Activated CD4-positive, alpha-beta T cell treated with anti-CD3 and anti-CD28 coated beads, Interleukin-2, amount 50 U/mL, for 4 hours (primary cell): ENCODE results near the gene P2RY11.

Experiments used
- DNase-seq, 2 experiments: peaks; one replicate each; pipeline ENCODE4 v3.0.0-alpha.2; 2020

Gene P2RY11

DNA sequence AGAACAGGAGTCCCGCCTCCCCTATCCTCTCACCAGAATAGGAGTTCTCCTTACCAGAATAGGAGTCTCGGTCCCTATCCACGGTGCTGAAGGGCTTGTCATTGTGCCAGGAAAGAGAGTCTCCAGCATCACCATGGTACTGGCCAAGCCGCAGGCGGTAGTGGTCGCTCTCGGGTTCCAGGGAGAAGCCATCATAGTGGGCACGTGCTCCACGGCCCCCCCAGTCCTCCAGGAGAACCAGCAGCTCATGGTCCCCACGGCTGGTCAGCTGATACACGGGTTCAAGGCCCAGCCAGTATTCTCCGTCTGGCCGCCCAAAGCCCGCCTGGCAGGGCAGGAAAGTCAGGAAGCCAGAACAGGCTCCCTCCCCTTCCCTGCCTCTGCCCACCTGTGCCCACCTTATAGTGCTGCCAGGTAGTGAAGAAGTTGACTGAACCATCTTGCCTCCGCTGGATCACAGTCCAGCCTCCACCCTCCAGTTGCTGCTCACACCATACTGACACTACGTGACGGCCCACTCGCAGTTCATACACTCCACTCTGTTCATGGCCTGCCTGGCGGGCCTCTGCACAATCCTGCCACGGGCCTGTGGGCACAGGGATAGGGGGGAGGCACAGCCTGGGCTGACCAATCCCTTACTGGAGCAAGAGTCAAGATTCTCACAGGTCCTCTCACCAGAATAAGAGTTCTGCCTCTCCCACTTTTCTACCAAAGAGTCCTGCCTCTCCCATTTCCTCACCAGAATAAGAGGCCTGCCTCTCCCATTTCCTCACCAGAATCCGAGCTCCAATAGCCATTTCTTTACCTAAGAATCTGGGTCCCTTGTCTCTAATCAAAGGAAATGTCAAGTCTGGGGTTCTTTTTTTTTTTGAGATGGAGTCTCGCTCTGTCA is 18.0 kb upstream of the P2RY11 start:
- DNase-seq, result no peak

DNA sequence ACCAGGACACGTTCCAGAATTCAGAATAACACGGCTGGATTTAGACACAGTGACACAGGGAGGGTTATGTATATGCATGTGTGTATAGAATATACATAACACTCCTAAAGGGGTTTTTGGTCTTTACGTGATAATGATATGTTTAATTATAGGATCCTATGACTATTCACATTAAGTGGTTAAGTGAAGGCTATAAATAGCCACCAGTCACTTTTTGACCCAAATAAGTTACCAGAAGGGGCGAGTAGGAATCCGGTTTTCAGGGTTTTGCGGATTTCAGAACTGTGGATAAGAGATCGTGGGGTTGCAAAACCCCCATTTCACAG is 15.9 kb upstream of the P2RY11 start:
- no peak for DNase-seq

DNA sequence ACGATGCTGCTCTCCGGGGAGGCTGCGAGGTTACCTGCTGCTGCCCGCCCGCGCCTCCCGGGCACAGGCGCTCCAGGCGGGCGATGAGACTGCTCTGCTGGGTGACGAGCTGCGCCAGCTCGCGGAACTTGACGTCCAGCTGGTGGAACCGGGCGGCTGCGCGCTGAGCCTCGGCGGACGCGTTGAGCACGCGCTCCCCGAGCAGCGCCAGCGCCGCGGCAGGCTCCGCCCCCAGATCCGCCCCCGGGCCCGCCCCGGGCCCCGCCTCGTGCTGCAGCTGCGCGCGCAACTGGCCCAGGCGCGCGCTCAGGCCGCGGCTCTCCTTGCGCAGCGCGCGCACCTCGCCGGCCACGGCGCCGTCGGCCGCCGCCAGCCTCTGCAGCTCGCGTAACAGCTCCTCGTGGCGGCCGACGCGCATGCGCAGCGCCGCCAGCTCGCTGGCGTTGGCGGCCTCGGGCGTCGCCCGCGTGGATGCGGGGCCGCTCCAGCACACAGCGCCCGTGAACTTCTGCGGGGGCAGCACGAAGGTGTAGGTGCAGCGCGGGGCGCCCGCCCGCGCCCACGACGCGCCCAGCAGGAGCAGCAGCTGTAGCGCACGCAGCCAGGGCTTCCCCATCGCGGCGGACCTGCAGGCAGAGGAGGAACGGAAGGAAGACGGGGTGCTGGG is 15.4 kb upstream of the P2RY11 start:
- DNase-seq, result peak; percentile 77 to 83

DNA sequence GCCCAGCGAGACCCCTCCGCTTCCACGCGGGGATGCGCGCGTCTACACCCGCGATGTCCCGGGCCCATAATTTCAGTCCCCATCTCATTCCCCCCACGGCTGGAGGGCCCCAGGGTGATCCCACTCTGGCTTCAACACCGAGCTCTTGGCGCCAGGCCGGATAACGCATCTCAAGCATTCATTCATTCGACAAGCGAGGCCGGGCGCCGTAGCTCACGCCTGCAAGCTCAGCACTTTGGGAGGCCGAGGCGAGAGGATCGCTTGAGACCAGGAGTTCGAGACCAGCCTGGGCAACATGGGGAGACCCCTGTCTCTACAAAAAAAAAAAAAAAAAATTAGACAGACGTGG is 14.9 kb upstream of the P2RY11 start:
- no peak for DNase-seq

DNA sequence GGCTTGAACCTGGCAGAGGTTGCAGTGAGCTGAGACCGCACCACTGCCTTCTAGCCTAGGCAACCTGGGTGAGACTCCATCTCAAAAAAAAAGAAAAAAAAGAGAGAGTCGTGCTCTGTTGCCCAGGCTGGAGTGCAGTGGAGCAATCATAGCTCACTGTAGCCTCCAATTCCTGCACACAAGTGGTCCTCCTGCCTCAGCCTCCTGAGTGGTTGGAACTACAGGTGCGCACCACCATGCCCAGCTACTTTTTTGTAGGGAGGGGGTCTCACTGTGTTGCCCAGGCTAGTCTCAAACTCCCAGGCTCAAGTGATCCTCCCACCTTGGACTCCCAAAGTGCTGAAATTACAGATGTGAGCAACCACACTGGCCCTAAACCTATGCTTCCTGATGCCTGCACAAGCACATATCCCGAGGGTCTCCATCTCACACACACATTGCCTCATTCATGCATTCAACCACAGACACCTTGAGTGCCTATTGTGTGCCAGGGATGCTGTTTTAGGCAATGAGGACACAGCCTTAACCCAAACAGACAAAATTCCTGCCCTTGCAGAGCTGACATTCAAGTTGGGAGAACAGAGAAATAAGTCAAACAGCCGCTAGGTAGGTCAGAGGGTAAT is 11.2 kb upstream of the P2RY11 start:
- no peak for DNase-seq

DNA sequence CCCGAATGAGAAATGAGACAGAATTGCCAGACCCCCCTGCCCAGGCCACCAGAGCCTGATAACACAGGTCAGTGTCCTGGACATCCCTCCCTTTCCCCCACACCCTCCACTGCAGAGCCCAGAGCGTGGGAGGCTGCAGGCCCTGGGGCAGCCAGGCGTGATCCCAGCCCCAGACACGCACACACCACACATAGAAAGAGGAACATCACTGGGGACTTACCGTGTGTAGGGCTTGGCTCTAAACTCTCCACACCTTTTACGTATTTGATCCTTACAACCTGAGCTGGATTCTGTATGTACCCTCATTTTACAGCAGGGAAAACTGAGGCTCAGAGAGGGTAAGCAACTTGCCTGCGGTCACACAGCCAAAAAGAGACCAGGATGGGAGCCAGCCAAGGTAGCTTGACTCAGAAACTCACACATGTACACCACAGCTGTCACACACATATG is 8.7 kb upstream of the P2RY11 start:
- DNase-seq, result no peak

DNA sequence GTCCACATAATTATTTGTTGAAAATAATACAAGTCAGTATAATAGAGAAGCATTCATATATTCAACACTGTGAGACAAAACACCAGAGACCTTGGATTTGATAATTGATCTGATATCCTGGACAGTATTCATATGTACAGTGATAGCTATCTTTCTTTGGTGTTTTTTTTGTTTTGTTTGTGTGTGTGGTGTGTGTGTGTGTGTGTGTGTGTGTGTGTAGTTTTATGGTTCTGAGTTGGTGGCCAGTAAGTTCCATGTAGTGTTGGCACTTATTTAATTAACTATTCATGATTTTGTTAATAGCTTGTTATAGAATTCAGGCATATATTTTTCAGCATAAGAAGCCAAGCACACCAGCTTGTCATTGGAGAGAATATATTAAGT is 7.4 kb upstream of the P2RY11 start:
- DNase-seq, result no peak

DNA sequence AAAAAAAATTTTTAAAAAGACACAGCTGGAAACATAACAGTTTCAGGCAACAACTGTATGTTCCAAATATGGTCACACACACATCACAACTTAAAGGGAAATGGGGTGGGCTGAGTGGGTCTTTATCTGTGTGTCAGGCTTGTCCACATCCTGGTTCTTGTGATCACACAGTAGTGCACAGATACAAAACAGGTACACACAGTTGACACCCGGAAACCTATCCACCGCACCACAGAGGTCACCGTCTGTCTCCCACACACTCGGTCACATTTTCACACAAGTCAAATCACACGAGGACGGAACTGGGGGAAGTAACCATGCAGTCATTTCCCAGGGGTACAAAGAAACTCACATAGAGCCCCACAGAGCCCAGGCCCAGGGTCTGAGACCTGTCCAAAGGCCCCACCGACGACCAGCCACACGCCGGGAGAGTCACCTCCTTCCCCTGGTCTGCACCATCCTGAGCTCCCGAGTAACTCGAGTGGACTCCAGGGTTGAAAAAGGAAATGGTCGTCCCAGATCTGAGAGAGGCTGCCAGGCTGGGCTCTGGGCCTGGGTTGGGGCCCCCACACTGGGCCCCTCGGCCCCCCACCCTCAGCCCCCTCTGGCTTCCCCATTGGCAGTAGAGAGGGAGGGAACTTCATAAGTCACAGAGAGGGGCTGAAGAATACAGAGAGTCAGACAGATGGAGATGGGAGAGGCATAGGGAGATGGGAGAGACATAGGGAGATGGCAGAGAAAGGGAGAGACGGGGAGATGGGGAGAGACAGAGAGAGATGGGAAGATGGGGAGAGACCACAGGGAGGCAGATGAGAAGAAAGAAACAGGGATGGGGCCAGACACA is 6.6 kb upstream of the P2RY11 start:
- peak; percentile 69 to 74 for DNase-seq

DNA sequence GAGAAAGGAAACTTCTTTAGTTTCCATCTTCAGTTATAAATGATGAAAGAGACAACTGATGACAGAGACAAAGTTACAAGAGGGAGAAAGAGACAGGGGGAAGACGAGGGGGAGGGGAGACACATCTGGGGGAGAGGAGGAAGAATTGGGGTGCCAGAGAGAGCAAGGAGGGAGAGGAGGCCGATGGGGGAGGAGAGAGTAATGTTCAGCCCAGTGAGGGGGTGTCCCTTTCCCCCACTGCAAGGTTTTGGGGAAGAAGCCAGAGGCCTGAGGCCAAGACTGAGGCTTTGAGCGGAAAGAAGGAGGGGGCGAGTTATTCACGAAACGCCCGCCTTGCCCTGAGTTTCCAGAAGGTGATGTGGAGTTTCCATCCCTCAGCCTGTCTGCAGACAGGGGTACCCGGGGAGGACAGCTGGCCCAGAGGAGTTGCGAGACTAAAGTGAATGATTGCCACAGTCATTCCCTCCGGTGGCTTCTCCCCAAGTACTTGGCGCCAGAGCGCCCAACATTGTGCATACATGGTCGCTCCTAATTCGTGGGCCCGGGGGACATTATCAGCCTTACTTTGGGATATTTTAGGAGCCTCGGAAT is 5.9 kb upstream of the P2RY11 start:
- peak; percentile 81 to 85 for DNase-seq

DNA sequence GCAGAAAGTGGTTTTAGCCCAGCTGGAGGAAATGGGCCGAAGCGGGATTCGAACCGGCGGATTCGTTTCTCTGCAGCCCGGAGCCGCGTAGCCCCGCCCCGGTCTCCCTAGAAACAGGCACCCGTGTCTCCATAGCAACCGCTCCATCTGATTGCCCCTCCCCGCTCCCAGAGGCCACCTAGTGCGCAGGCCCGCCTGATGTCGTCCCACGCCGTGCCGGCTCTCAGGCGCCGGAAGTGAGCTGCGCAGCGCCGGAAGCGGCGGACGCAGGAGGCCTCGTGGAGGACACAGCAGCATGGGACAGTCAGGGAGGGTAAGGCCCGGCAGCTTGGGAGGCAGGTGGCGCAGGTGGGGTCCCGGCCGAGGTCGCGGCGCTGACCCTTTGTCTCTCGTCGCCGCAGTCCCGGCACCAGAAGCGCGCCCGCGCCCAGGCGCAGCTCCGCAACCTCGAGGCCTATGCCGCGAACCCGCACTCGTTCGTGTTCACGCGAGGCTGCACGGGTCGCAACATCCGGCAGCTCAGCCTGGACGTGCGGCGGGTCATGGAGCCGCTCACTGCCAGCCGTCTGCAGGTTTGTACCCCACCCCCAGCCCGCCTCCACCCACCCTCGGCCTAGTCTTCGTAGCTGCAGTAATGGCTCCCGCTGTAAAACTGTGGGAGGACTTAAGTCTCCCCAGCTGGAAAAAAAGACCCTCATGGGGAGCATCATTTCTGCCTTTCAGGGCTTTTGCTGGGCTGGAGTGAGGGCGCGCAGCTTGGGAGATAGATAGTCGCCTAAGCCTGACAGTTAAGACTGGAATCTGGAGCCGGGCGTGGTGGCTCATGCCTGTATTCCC is 5.2 kb upstream of the P2RY11 start, which contains the start of gene PPAN:
PPAN (plus strand) TSS at position 263 of the 837 bp plus-strand sequence; CDS start at position 296, 33 bp downstream.
- DNase-seq, result peak; percentile 93 to 95

DNA sequence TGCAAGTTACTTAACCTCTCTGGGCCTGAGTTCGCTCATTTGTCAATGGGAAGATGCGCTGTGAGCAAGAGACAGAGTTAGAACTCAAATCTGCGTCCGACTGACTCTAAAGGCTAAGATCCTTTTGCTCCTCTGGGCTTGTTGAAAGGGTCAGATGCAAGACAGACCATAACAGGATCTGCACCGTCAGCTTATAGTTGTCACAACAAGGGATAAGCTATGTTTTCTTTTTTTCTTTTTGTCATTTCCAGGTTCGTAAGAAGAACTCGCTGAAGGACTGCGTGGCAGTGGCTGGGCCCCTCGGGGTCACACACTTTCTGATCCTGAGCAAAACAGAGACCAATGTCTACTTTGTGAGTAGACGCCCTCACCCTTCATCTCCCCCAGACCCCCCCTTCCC is 4.2 kb upstream of the P2RY11 start:
- DNase-seq, result no peak

DNA sequence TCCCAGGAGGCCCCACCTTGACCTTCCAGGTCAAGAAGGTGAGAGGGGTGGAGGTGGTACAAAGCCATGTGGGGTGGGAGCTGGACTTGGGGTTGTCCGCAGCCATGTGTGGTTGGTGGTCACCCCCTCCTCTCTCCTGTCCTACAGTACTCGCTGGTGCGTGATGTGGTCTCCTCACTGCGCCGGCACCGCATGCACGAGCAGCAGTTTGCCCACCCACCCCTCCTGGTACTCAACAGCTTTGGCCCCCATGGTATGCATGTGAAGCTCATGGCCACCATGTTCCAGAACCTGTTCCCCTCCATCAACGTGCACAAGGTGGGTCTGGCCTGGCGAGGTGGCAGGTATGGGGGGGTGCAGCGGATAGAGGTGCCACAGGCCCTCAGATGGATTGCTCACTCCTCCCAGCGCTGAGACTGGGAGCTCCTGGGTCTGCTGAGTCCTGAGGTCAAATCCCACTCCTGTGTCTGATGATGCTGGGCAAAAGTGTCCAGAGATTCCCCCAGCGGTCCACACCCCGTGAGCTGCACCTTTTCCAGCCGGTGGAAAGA is 3.6 kb upstream of the P2RY11 start:
- DNase-seq, result no peak

DNA sequence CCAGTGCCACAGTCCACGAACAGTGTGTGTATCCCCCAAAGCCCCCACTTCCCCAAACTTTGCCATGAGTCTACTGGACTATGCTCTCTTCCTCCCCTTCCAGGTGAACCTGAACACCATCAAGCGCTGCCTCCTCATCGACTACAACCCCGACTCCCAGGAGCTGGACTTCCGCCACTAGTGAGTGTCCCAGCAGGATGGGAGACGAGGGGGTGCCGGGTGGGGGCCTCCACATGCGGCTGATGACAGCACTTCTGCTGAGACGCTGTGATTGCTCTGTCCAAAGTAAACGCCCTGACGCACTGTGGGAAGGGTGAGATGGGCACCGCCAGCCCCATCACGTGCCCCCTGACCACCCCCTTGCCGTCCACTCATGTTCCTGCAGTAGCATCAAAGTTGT is 2.0 kb upstream of the P2RY11 start:
- DNase-seq, result no peak

DNA sequence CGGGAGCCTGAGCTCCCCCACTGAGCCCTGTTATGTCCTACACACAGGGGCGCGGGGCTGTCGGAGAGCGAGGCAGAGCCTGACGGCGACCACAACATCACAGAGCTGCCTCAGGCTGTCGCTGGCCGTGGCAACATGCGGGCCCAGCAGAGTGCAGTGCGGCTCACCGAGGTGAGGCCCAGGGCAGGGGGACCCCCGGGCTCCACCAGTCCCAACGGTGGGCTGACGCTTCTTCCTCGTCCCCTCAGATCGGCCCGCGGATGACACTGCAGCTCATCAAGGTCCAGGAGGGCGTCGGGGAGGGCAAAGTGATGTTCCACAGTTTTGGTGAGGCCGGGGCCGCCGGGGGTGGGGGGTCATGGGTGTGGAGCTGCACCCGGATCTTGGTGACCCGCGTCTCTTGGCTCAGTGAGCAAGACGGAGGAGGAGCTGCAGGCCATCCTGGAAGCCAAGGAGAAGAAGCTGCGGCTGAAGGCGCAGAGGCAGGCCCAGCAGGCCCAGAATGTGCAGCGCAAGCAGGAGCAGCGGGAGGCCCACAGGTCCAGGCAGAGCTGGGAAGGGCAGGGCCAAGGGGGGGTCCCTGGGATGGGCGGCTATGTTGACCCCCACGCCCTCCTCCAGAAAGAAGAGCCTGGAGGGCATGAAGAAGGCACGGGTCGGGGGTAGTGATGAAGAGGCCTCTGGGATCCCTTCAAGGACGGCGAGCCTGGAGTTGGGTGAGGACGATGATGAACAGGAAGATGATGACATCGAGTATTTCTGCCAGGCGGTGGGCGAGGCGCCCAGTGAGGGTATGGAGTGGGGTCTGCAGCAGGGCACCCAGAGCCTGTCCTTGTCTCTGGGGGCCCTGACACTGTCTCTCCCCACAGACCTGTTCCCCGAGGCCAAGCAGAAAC is 1.2 kb upstream of the P2RY11 start:
- no peak for DNase-seq

DNA sequence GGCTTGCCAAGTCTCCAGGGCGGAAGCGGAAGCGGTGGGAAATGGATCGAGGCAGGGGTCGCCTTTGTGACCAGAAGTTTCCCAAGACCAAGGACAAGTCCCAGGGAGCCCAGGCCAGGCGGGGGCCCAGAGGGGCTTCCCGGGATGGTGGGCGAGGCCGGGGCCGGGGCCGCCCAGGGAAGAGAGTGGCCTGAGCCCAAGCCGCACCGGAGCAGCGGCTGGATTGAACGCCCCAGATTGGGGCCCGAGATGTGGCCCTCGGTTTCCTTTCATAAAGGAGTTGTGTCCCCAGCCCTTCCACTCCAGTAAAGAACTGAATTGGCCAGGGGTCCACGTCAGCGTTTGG is 548 bp upstream of the P2RY11 start:
- no peak for DNase-seq

DNA sequence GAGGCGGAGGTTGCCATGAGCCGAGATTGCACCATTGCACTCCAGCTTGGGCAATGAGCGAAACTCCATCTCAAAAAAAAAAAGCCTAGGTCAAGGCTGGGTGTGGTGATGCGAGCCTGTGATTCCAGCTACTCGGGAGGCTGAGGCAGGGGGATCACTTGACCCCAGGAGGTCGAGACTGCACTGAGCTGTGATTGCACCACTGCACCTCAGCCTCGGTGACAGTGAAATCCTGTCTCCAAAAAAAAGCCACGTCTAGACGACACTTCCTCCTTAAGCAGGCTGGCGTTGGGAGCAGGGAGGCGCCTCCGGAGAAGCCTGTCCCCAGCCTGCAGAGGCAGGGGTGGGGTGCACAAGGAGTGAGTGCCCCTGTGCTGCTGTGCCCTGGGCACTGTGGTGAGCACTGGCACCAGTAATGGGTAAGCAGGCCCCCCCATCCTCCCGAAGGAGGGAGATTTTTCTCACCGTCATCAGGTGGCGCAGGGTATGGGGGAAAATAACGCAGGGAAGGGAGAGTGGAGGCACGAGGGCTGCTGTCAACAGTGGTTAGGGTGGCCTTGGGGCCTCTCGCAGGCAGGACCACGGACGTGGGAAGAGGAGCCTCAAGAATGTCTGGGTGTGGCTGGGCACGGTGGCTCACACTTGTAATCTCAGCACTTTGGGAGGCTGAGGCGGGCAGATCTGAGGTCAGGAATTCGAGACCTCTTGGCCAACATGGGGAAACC is 706 bp downstream of the P2RY11 start:
- no peak for DNase-seq

DNA sequence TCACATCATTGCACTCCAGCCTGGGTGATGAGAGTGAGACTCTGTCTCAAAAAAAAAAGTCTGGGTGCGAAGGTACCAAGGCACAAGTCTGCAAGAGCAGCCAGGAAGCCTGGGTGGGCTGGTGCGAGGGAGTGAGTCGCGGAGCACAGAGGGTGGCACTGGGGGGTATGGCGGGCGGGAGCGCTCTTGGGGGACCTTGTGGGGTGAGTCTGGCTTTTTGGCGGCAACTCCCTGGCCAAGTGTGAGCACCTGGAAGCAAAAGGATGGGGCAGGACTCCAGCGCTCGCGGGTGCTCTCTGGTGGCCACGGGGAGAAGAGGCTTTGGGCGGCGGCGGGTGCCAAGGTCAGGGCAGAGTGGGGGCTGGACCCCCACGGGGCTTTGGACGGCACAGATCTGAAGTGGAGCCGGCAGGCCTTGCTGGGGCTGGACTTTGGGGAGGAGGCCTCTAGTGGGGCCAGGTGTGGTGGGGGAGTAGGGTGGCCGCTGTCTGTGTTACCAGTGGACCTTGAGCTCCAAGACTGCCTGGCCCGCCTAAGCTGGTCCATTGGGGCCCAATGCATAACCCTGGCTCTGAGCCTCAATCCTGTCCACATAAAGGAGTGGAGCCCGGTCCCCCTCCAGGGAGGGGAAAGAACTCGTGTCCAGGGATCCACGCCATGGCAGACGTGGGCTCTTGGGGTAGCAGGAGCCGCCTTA is 1.6 kb downstream of the P2RY11 start:
- peak; percentile 64 to 69 for DNase-seq

DNA sequence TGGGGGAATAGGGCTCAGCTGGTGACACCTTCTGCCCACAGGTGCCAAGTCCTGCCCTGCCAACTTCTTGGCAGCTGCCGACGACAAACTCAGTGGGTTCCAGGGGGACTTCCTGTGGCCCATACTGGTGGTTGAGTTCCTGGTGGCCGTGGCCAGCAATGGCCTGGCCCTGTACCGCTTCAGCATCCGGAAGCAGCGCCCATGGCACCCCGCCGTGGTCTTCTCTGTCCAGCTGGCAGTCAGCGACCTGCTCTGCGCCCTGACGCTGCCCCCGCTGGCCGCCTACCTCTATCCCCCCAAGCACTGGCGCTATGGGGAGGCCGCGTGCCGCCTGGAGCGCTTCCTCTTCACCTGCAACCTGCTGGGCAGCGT is 2.1 kb downstream of the P2RY11 start:
- no peak for DNase-seq
